B cell (primary cell): ENCODE measurements around the gene HHAT. TPM values are rescaled to one million over a fixed set of nuclear protein-coding genes. Genes with fewer than 3 reads are reported as not detected.

Source experiments
- ATAC-seq: fragments of 200-7000 bp; cut with Tn5 transposase; one replicate; pipeline ENCODE4 v1.10.0; 2021; ENCODE audit warnings: low read depth, mild to moderate bottlenecking, moderate number of reproducible peaks, moderate library complexity
- CTCF ChIA-PET: fragments of 350-600 bp; sonication (Branson Sonifier 250); formaldehyde crosslinking; loops from one replicate; lab custom pipeline; 2021; ENCODE audit warnings: antibody characterized with exemption, inconsistent platforms; lab: Charles Lee
- POLR2A ChIA-PET: fragments of 350-600 bp; sonication (Branson Sonifier 250); formaldehyde crosslinking; loops from one replicate; lab custom pipeline; 2021; ENCODE audit warnings: antibody characterized with exemption; lab: Charles Lee
- DNase-seq: peaks from one replicate; pipeline ENCODE4 v3.0.0; 2013
- H2AFZ ChIP-seq: 2 replicates; pipeline ENCODE4 v1.6.1; 2012; ENCODE audit warnings: mild to moderate bottlenecking, low read depth, low read length; ENCODE audit not compliant: insufficient read depth, poor library complexity, severe bottlenecking
- H3K27ac ChIP-seq, 2 donors: 1 replicate in 1 of 2; 2 replicates in 1 of 2; pipeline ENCODE4 v1.5.1; 2012 to 2013; ENCODE audit warnings: low read length in 2 of 2, mild to moderate bottlenecking in 2 of 2, moderate library complexity in 1 of 2
- H3K27me3 ChIP-seq, 4 experiments: fragments of 200-600 bp in 1 of 4; sonication (generic) in 1 of 4; replicated peaks in 1 of 4; 1 replicate in 2 of 4; 2 replicates in 2 of 4; pipeline versions ENCODE4 v1.6.1 to v1.7.0; 2013 to 2016; ENCODE audit warnings: low read length in 3 of 4, mild to moderate bottlenecking in 2 of 4, mixed read lengths in 1 of 4, moderate library complexity in 1 of 4; ENCODE audit not compliant: insufficient read depth in 4 of 4, control insufficient read depth in 3 of 4; ENCODE audit errors: control extremely low read depth in 1 of 4
- H3K36me3 ChIP-seq, 2 experiments: replicated peaks in 1 of 2; 1 replicate in 1 of 2; 2 replicates in 1 of 2; pipeline versions ENCODE4 v1.6.1 to v1.7.1; 2013; ENCODE audit warnings: low read length in 1 of 2; ENCODE audit not compliant: insufficient read depth in 2 of 2, control insufficient read depth in 1 of 2; ENCODE audit errors: control extremely low read depth in 1 of 2, extremely low read depth in 1 of 2
- H3K4me1 ChIP-seq, 2 donors: fragments of 200-600 bp in 1 of 2; sonication (generic) in 1 of 2; 1 replicate in 1 of 2; 2 replicates in 1 of 2; pipeline versions ENCODE4 v1.5.1 to v1.6.1; 2013 to 2017; ENCODE audit warnings: low read length in 2 of 2; ENCODE audit not compliant: control insufficient read depth in 2 of 2, insufficient read depth in 2 of 2
- H3K4me2 ChIP-seq: replicated peaks from 2 replicates; pipeline ENCODE3; 2012; ENCODE audit warnings: mild to moderate bottlenecking, low read depth, low read length; ENCODE audit not compliant: poor library complexity, severe bottlenecking
- H3K4me3 ChIP-seq, 5 experiments: fragments of 200-600 bp in 1 of 5; sonication (generic) in 1 of 5; 1 replicate in 3 of 5; 2 replicates in 2 of 5; pipeline versions ENCODE4 v1.5.1 to v1.7.0; 2011 to 2016; ENCODE audit warnings: low read length in 4 of 5, mild to moderate bottlenecking in 4 of 5, low read depth in 2 of 5, control low read depth in 1 of 5, moderate library complexity in 1 of 5; ENCODE audit not compliant: insufficient read depth in 1 of 5; ENCODE audit errors: control extremely low read depth in 1 of 5, extremely low read depth in 1 of 5
- H3K79me2 ChIP-seq: fragments of 200-600 bp; sonication (generic); one replicate; pipeline ENCODE4 v1.6.0; 2016; ENCODE audit warnings: low read length; ENCODE audit not compliant: control insufficient read depth, insufficient read depth
- H3K9ac ChIP-seq: fragments of 200-600 bp; sonication (generic); 2 replicates; pipeline ENCODE4 v1.6.1; 2017; ENCODE audit warnings: mild to moderate bottlenecking, low read length, moderate library complexity
- H3K9me3 ChIP-seq, 3 donors: one replicate each; pipeline versions ENCODE4 v1.6.1 to v1.7.1; 2013; ENCODE audit warnings: low read length in 2 of 3; ENCODE audit not compliant: control insufficient read depth in 2 of 3, insufficient read depth in 1 of 3; ENCODE audit errors: control extremely low read depth in 1 of 3
- H4K20me1 ChIP-seq: 2 replicates; pipeline ENCODE4 v1.6.0; 2012; ENCODE audit warnings: mild to moderate bottlenecking, low read length; ENCODE audit not compliant: insufficient read depth, control insufficient read depth, poor library complexity, severe bottlenecking
- H3K27ac Mint-ChIP-seq: one replicate; pipeline ENCODE4 v1.8.0; 2021; ENCODE audit warnings: mixed read lengths
- H3K27me3 Mint-ChIP-seq: one replicate; pipeline ENCODE4 v1.8.0; 2021; ENCODE audit warnings: mixed read lengths
- H3K4me1 Mint-ChIP-seq: one replicate; pipeline ENCODE4 v1.8.0; 2021; ENCODE audit warnings: mixed read lengths
- H3K4me3 Mint-ChIP-seq: one replicate; pipeline ENCODE4 v1.8.0; 2021; ENCODE audit warnings: mixed read lengths
- H3K9me3 Mint-ChIP-seq: one replicate; pipeline ENCODE4 v1.8.0; 2022; ENCODE audit warnings: mixed read lengths; ENCODE audit not compliant: insufficient read depth
- CTCF ChIP-seq: fragments of 200-600 bp; IDR thresholded peaks from one replicate; pipeline ENCODE4 v1.8.0; 2022; ENCODE audit warnings: antibody characterized with exemption, mild to moderate bottlenecking
- EZH2 ChIP-seq: IDR thresholded peaks from 2 replicates; pipeline ENCODE4 v1.6.1; 2012; ENCODE audit warnings: borderline replicate concordance, low read depth, mild to moderate bottlenecking, moderate library complexity, low read length; ENCODE audit not compliant: insufficient read depth, poor library complexity, severe bottlenecking
- WGBS: methylation state at CpG from one replicate; pipeline ENCODE4 v1.1.5; 2013; ENCODE audit warnings: missing lambda C conversion rate; ENCODE audit not compliant: insufficient coverage; 5-methylcytosine and 5-hydroxymethylcytosine counted together
- intact Hi-C: fragments of 100-400 bp; cut with micrococcal nuclease; formaldehyde crosslinking; loops from one replicate; pipeline ENCODE4 v1.10.0; 2022
- polyA plus RNA-seq: library from polyadenylated mRNA; depleted of rRNA; stranded (reverse); fragments of >200 nt; gene quantifications from 2 replicates; pipeline ENCODE4 v1.2.3, GENCODE V29; 2012
- total RNA-seq, 2 donors: library from RNA; stranded (reverse); fragments of 120-200 nt in 1 of 2; gene quantifications; 1 replicate in 1 of 2; 2 replicates in 1 of 2; pipeline versions ENCODE4 v1.2.3 to v1.2.4, GENCODE V29; 2013 to 2022

The HHAT gene
- total and polyA plus RNA-seq, 2 donors (not counting 1 experiment from before 2014, with no cell fraction given) = 4.0 to 28.2 TPM

GRCh38 chr1:210568631-210569030, 239.9 kb downstream of the HHAT start:
- Histone ChIP-seq H3K4me3 (no peak overlapping the region), H3K27ac (no peak overlapping the region), H4K20me1 (no peaks in the 10 kb centered on the region), H3K4me2 (no peak overlapping the region), H3K4me1 (no peaks in the 10 kb centered on the region), H3K9ac (no peak overlapping the region), H3K27me3 (no peaks in the 10 kb centered on the region), H2AFZ (no peak overlapping the region), H3K9me3 (no peaks in the 10 kb centered on the region), H3K79me2 (no peaks in the 10 kb centered on the region), H3K36me3 (no peaks in the 10 kb centered on the region)
- Mint-ChIP-seq H3K27me3 (no peaks in the 10 kb centered on the region), H3K4me1 (no peaks in the 10 kb centered on the region), H3K9me3 (no peaks in the 10 kb centered on the region), H3K27ac (no peak overlapping the region), H3K4me3 (no peak overlapping the region)
- intact Hi-C loops = no loop called here
- ChIA-PET CTCF (no interaction called here), POLR2A (no interaction called here)
- DNase-seq (no peak), ATAC-seq (no peak)
- no peak for TF ChIP-seq EZH2
- TF ChIP-seq CTCF = no peak

- Mint-ChIP-seq H3K27ac (no peak overlapping the region), H3K4me3 (no peak overlapping the region), H3K27me3 (no peaks in the 10 kb centered on the region), H3K4me1 (no peaks in the 10 kb centered on the region), H3K9me3 (no peaks in the 10 kb centered on the region)
- TF ChIP-seq CTCF (no peak), EZH2 (no peak)
- ChIA-PET CTCF (no interaction called here), POLR2A (no interaction called here)
- Histone ChIP-seq H3K4me2 (no peak overlapping the region), H3K4me3 (no peak overlapping the region), H4K20me1 (no peaks in the 10 kb centered on the region), H3K27ac (no peak overlapping the region), H3K27me3 (no peaks in the 10 kb centered on the region), H3K79me2 (no peaks in the 10 kb centered on the region), H2AFZ (no peak overlapping the region), H3K4me1 (no peaks in the 10 kb centered on the region), H3K9ac (no peak overlapping the region), H3K9me3 (no peaks in the 10 kb centered on the region), H3K36me3 (no peaks in the 10 kb centered on the region)
- intact Hi-C loops = no loop called here
- ATAC-seq (no peak), DNase-seq (no peak)
- WGBS = 100% methylated on average over 1 of the region's 2 CpGs
Observed at GRCh38 chr1:210570116-210570515, 241.4 kb downstream of the HHAT start.
